ENCODE measurements around the gene CALCB. TPM values are rescaled to one million over a fixed set of nuclear protein-coding genes. Genes with fewer than 3 reads are reported as not detected.
A peak's percentile ranks its signal among the peaks of the same experiment; 100 is the strongest.

Gene CALCB
- total and polyA plus RNA-seq, 2 of the 4 experiments (the other 2 are of a cell fraction), result not detected

DNA sequence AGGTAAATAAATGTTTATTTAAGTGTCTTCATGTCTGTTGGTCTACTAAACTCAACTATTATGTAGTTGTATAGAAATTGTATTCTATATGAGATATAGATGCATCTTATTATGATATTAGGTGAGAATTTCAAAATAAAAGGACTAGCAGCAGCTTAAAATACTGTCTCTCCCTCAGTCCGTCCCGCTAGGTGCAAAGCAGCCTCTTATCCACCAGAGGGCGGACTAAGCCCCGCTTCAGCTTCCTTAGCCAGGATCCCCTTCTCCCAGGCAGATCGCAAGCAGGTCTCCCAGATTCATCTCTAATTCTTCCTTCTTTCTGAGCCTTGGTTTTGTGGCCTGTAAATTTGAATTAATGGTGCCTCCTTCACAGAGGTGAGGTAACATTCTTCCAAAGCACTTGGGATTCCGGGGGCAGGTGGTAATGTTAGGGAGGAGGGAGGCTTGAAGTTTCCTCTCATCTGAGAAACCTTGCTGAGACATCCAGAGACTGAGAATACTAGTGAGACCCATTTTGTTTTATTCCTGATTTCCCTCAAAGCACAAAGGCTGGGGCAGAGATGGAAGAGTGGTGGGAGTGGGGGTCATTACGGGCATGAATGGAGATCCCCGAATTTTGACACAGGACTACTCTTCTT lies 27.8 kb downstream of the CALCB start:
- Histone ChIP-seq H3K4me2 (ENCODE audit: low read depth, low read length) (no peak overlapping the region), H3K4ac (ENCODE audit: low read depth, low read length) (peak overlapping the region; percentile 92), H3K9me1 (ENCODE audit: insufficient read depth, low read length) (peaks cover 4% of the 10 kb centered on the region; the same call in 1 of the 2 replicates), H3K14ac (replicated peaks; ENCODE audit: low read depth, low read length) (peak overlapping the region; percentile 87), H3K27me3 (ENCODE audit: control insufficient read depth, insufficient read depth, low read length) (no peaks in the 10 kb centered on the region; the same call in 1 of the 2 replicates), H2BK120ac (ENCODE audit: low read depth, low read length) (peak overlapping the region; percentile 98), H4K20me1 (ENCODE audit: insufficient read depth, low read length) (no peaks in the 10 kb centered on the region), H2AK9ac (replicated peaks; ENCODE audit: low read depth, low read length, poor library complexity) (peak overlapping the region; percentile 44), H4K8ac (ENCODE audit: low read depth in 2 of 2, low read length in 2 of 2) (peak overlapping the region; percentile 51 to 85; a peak in 2 of 4 replicates), H3K27ac (ENCODE audit: insufficient read depth, low read length) (no peak overlapping the region), H2AK5ac (ENCODE audit: low read depth, low read length) (peak overlapping the region; percentile 56; the same call in 1 of the 2 replicates), H2BK15ac (ENCODE audit: low read depth, low read length) (peak overlapping the region; percentile 90; the same call in 2 of the 3 replicates), H3K18ac (ENCODE audit: low read depth, low read length) (peak overlapping the region; percentile 76; the same call in 1 of the 2 replicates), H3K56ac (ENCODE audit: extremely low read depth, insufficient read depth, low read length) (peak overlapping the region; percentile 57; the same call in 1 of the 2 replicates), H3K4me1 (ENCODE audit: control insufficient read depth, insufficient read depth, low read length) (peaks cover 10% of the 10 kb centered on the region; the same call in 1 of the 2 replicates), H3K23ac (ENCODE audit: low read depth, low read length) (peak overlapping the region; percentile 75; the same call in 1 of the 2 replicates), H3K9me3 (ENCODE audit: control insufficient read depth, insufficient read depth, low read length) (no peaks in the 10 kb centered on the region), H3K79me1 (ENCODE audit: low read depth in 1 of 2, low read length in 2 of 2) (no peaks in the 10 kb centered on the region), H3K9ac (ENCODE audit: low read depth, low read length) (no peak overlapping the region), H3K4me3 (ENCODE audit: insufficient read depth, low read depth, low read length) (no peak overlapping the region), H4K91ac (ENCODE audit: insufficient read depth, low read depth, low read length) (peak overlapping the region; percentile 84), H3K36me3 (ENCODE audit: control insufficient read depth, insufficient read depth, low read length) (no peaks in the 10 kb centered on the region), H2BK5ac (ENCODE audit: low read depth, low read length, poor library complexity, severe bottlenecking) (no peak overlapping the region), H2AFZ (replicated peaks; ENCODE audit: low read length, poor library complexity) (peak overlapping the region; percentile 89), H2BK20ac (ENCODE audit: low read depth, low read length) (peak overlapping the region; percentile 97), H4K5ac (ENCODE audit: low read depth, low read length) (no peak overlapping the region)
- in situ Hi-C loops (cut with MboI; ENCODE audit: low sequenced_read_pairs), result no loop called here
- dilution Hi-C loops (cut with HindIII; ENCODE audit: low sequenced_read_pairs, unreplicated experiment), result no loop called here
- POLR2A ChIA-PET (ENCODE audit: unreplicated experiment), result no interaction called here
- WGBS, 2 experiments (ENCODE audit: extremely low coverage in 2 of 2, insufficient read length in 1 of 2), result no CpG with 5 or more reads among the region's 8 CpGs
- no peak for TF ChIP-seq POLR2A (IDR thresholded peaks at IDR 0.05; ENCODE audit: low read depth, low read length)
- TF ChIP-seq, protein P1, sequence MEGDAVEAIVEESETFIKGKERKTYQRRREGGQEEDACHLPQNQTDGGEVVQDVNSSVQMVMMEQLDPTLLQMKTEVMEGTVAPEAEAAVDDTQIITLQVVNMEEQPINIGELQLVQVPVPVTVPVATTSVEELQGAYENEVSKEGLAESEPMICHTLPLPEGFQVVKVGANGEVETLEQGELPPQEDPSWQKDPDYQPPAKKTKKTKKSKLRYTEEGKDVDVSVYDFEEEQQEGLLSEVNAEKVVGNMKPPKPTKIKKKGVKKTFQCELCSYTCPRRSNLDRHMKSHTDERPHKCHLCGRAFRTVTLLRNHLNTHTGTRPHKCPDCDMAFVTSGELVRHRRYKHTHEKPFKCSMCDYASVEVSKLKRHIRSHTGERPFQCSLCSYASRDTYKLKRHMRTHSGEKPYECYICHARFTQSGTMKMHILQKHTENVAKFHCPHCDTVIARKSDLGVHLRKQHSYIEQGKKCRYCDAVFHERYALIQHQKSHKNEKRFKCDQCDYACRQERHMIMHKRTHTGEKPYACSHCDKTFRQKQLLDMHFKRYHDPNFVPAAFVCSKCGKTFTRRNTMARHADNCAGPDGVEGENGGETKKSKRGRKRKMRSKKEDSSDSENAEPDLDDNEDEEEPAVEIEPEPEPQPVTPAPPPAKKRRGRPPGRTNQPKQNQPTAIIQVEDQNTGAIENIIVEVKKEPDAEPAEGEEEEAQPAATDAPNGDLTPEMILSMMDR (conservative IDR thresholded peaks at IDR 0.05; ENCODE audit: low read depth, low read length), result peak; percentile 97
- TF ChIP-seq MXI1 (IDR thresholded peaks at IDR 0.05; ENCODE audit: borderline replicate concordance, low read depth, low read length), result no peak
- TF ChIP-seq, protein P2, sequence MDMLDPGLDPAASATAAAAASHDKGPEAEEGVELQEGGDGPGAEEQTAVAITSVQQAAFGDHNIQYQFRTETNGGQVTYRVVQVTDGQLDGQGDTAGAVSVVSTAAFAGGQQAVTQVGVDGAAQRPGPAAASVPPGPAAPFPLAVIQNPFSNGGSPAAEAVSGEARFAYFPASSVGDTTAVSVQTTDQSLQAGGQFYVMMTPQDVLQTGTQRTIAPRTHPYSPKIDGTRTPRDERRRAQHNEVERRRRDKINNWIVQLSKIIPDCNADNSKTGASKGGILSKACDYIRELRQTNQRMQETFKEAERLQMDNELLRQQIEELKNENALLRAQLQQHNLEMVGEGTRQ (IDR thresholded peaks at IDR 0.05; ENCODE audit: low read depth, low read length), result no peak
- TF ChIP-seq, protein P3, sequence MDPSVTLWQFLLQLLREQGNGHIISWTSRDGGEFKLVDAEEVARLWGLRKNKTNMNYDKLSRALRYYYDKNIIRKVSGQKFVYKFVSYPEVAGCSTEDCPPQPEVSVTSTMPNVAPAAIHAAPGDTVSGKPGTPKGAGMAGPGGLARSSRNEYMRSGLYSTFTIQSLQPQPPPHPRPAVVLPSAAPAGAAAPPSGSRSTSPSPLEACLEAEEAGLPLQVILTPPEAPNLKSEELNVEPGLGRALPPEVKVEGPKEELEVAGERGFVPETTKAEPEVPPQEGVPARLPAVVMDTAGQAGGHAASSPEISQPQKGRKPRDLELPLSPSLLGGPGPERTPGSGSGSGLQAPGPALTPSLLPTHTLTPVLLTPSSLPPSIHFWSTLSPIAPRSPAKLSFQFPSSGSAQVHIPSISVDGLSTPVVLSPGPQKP (IDR thresholded peaks at IDR 0.05; ENCODE audit: borderline replicate concordance, low read depth, low read length), result no peak
- no peak for TF ChIP-seq RCOR1 (IDR thresholded peaks at IDR 0.05; ENCODE audit: insufficient replicate concordance, low read length)
- peak; percentile 99 for TF ChIP-seq RAD21 (IDR thresholded peaks at IDR 0.05; ENCODE audit: low read length)
- peak; percentile 100 for TF ChIP-seq SMC3 (IDR thresholded peaks at IDR 0.05; ENCODE audit: low read depth, low read length)
- BruUV-seq (replicated peaks), result no TSS peak
- CTCF ChIA-PET, result interaction anchor here (0.6 to 3.4 kb wide), 13 partner anchors 10 to 193 kb away, joined by 3 to 45 read pairs (median 4); no protein-coding TSS in a partner anchor
- DNase-seq (peak; percentile 73), ATAC-seq (ENCODE audit: low read depth) (peak; percentile 95)
- intact Hi-C loops (cut with micrococcal nuclease), result loop anchor here (1.0 kb wide), 2 partner anchors 58 to 107 kb away; no protein-coding TSS in a partner anchor
